Myocyte (in vitro differentiated cells): ENCODE data around the gene MMP14. TPM values are rescaled to one million over a fixed set of nuclear protein-coding genes. Genes with fewer than 3 reads are reported as not detected.

Source experiments
- DNase-seq: peaks from one replicate; pipeline ENCODE4 v3.0.0-alpha.2; 2012; ENCODE audit warnings: low read depth
- total RNA-seq: library from RNA; depleted of rRNA; stranded (reverse); fragments of >200 nt; gene quantifications from 2 replicates; pipeline ENCODE4 v1.2.3, GENCODE V29; 2014

The MMP14 gene
- total RNA-seq, 1 donor from 2014 or later = 532 TPM

- no peak for DNase-seq
Observed at GRCh38 chr14:22883173-22883976, 47.0 kb downstream of the MMP14 start, which contains the start of gene REM2. REM2 (plus strand) TSS chr14:22883222; CDS start chr14:22883288, 66 bp downstream.

- no peak for DNase-seq
Observed at GRCh38 chr14:22884076-22884737, 47.8 kb downstream of the MMP14 start.

- DNase-seq = no peak
Observed at GRCh38 chr14:22884738-22885523, 48.5 kb downstream of the MMP14 start.

GRCh38 chr14:22885975-22886374 is 49.6 kb downstream of the MMP14 start:
- no peak for DNase-seq

- peak; percentile 67 for DNase-seq
Observed at GRCh38 chr14:22886500-22887259, 50.3 kb downstream of the MMP14 start.

GRCh38 chr14:22887260-22887989 is 51.0 kb downstream of the MMP14 start:
- peak; percentile 83 for DNase-seq

- no peak for DNase-seq
Observed at GRCh38 chr14:22887990-22888378, 51.6 kb downstream of the MMP14 start.

GRCh38 chr14:22888662-22889061 is 52.3 kb downstream of the MMP14 start:
- DNase-seq = no peak

- no peak for DNase-seq
Observed at GRCh38 chr14:22890416-22890815, 54.0 kb downstream of the MMP14 start.

- no peak for DNase-seq
Observed at GRCh38 chr14:22892488-22892887, 56.1 kb downstream of the MMP14 start.

- DNase-seq = no peak
Observed at GRCh38 chr14:22893706-22894105, 57.3 kb downstream of the MMP14 start.

- DNase-seq = no peak
Observed at GRCh38 chr14:22895402-22895801, 59.0 kb downstream of the MMP14 start.

- no peak for DNase-seq
Observed at GRCh38 chr14:22896356-22896755, 60.0 kb downstream of the MMP14 start.

GRCh38 chr14:22896760-22897159 is 60.4 kb downstream of the MMP14 start:
- no peak for DNase-seq

GRCh38 chr14:22897357-22897756 is 61.0 kb downstream of the MMP14 start:
- no peak for DNase-seq

Other genes starting within 250 kb of the MMP14 start
- 269 and 398 TPM in 2 replicates for gene DAD1, start 247.4 kb upstream of the MMP14 start, total RNA-seq
- gene ABHD4, start 238.3 kb upstream of the MMP14 start, total RNA-seq = 28.5 and 33.2 TPM in 2 replicates
- not detected in 2 replicates for gene OR6J1, start 192.2 kb upstream of the MMP14 start, total RNA-seq
- gene OXA1L, start 69.9 kb upstream of the MMP14 start, total RNA-seq = 119 and 141 TPM in 2 replicates
- 63.5 and 76.5 TPM in 2 replicates for gene SLC7A7, start 21.1 kb upstream of the MMP14 start, total RNA-seq
- 21.8 and 167 TPM in 2 replicates for gene MRPL52, start 6.7 kb upstream of the MMP14 start, total RNA-seq
- 81.6 and 106 TPM in 2 replicates for gene LRP10, start 35.2 kb downstream of the MMP14 start, total RNA-seq
- gene REM2, start 46.6 kb downstream of the MMP14 start, total RNA-seq = 0.42 and 0.78 TPM in 2 replicates
- gene RBM23, start 82.6 kb downstream of the MMP14 start, total RNA-seq = 74.9 and 440 TPM in 2 replicates
- 64.1 and 75.9 TPM in 2 replicates for gene PRMT5, start 92.8 kb downstream of the MMP14 start, total RNA-seq
- gene HAUS4, start 120.5 kb downstream of the MMP14 start, total RNA-seq = 17.4 and 21.2 TPM in 2 replicates
- gene AJUBA, start 146.0 kb downstream of the MMP14 start, total RNA-seq = 150 and 178 TPM in 2 replicates
- 5.5 and 7.2 TPM in 2 replicates for gene C14orf93, start 173.6 kb downstream of the MMP14 start, total RNA-seq
- gene PSMB5, start 198.3 kb downstream of the MMP14 start, total RNA-seq = 250 and 303 TPM in 2 replicates
- not detected in 2 replicates for gene PSMB11, start 205.6 kb downstream of the MMP14 start, total RNA-seq
- 3.2 and 3.7 TPM in 2 replicates for gene CDH24, start 220.9 kb downstream of the MMP14 start, total RNA-seq